ENCODE measurements around the gene SERPINA4.
"Not testable (repeated sequence)": the region's sequence is repeated elsewhere in the genome, so short reads cannot be mapped to it uniquely, and the experiment has no call there.

Gene SERPINA4

DNA sequence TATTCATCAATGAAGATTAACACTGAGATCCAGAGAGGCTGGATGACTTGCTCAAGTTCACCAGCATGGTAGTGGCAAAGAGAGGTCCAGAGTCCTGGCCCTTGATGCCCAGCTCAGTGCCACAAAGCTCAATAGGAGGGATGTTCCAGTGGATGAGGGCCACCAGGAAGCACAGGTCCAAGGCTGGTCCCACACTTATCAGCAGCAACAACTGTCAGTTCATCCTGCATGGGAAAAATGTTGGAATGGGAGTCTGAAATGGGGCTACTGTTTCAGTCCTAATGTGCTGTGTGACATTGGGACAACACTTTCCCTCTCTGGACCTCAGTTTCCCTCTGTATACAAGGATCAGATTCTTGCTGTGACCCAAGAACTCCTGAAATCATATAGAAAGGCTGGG lies 31.2 kb downstream of the SERPINA4 start:
- DNase-seq (ENCODE audit: low spot score), result no peak

DNA sequence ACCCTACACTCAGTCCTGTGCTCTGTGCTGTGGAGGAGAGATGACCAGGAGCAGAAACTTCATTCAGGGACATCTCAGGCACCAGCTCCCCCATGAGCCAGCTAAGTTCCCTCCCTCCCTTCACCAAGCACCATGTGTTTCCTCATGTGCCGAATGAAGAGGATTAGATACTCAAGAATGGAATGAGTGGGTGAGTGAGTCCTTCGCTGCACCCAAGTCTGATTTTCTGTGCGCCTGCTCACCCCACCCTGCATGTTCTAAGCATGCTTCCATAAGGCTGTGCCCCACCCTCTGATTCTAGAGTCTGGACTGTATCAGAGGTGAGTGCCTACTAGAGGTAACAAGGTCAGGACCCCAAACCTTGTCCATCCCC lies 32.1 kb downstream of the SERPINA4 start:
- DNase-seq (ENCODE audit: low spot score), result no peak

DNA sequence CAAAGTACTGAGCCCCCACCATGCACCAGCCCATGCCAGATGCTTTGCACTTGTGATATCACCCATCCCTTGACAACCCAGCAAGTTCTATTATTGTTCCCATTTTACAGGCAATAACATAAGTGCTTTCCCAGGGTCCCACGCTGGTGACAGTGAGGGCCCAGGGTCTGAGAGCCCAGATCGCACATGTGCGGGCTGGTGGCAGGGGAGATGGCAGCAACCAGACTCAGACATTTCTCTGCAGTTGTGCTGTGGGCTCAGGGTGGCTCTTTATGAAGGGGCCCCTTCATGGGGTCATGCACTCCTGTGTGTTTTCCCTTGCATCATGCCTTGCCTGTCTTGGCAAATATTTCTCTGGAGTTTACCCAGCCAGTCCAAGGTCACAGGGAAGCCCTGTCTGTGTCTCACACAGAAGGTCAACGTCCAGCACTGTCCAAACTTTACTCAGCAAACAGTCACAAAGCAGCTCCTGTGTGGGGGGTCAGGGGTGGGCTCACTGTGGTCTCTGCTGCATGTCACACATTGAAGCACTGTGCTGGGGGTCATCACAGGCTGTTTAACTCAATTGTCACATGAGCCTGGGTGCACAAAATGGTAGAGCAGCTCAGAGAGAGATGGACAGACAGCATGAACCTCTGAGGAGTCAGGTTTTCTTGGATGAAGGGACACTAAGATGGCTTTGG lies 32.6 kb downstream of the SERPINA4 start:
- no peak for DNase-seq (ENCODE audit: low spot score)

DNA sequence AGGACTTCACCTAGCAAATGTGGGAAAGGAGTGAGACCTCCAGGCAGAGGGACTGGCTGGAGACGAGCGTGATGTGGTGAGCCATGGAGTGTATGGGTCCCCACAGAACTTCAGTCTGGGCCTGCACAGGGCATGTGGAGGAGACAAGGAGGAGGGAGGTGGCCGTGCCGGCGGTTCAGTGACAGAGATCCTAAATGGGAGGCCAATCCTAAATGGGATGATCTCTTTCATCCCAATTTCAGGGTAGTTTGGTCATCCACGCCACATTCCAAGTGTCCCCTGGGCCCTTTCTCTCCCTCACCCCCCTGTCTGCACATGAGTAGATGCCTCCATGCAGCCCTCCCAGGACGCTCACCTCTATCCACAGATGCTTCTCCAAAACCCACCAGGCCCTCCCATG lies 33.2 kb downstream of the SERPINA4 start:
- no peak for DNase-seq (ENCODE audit: low spot score)

DNA sequence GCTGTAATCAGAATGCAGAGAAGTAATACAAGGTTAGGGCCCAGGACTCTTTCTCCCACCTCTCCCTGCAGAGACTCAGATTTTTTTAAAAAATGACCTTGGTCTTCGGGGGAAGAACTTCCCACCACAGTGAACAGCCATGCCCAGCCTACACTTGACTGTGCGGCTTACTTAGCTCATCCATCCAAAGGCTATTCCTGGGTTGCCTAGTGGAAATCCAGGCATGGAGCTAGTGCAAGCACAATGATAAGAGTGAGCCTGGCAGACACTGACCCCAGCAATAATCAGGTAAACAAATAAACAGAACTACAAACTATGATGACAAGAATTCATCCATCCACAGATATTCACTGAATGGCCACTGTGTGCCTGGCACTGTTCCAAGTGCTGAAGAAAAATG lies 34.7 kb downstream of the SERPINA4 start:
- no peak for DNase-seq (ENCODE audit: low spot score)

DNA sequence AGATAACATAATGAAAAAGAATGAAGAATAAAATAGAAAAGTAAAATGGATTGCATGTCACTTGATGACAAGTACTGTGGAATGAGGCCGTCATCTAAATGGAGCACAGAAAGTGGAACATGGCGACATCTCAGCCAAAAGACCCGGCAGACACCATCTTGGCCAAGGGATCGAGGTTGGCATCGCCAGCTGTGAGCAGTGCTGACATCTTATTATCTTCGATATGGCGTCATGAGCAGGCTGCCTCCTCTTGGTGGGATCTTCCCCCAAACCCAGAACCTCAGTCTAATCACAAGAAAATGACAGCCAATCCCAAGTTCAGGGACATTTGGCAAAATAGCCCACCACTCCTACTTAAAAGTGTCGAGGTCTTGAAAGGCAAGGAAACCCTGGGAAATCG lies 35.1 kb downstream of the SERPINA4 start:
- no peak for DNase-seq (ENCODE audit: low spot score)

DNA sequence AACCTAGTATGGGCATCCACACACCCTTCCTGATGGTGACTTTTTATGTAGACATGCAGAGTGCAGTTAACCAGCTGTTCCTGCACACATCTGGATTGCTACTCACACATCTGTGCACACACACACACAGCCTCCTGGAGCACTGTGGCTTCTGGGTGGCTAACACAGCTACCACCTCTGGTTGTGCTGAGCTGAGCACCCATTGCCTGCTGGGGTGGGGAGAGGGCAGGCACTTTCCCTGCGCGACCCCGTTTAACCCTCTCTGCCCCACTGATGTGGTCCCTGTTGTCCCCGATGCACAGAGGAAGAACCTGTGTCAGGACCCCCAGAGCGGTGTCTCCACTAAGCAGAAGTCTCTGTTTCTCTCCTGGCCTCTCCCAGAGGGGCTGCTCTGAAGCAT lies 36.5 kb downstream of the SERPINA4 start:
- no peak for DNase-seq (ENCODE audit: low spot score)

DNA sequence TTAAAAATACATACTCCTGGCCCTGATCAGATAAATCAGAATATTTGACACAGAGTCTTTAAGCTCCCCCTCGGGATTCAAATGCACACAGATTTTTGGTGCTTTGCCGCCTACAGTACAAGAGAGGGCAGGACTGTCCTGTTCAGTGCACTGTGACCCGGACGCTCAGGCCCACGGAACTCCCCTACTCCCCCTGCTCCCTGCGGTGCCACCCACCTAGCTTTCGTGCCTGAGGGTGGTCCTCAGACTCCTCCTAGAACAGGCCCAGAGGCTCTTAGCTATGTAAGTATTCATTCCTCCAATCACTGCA lies 37.2 kb downstream of the SERPINA4 start:
- no peak for DNase-seq (ENCODE audit: low spot score)

DNA sequence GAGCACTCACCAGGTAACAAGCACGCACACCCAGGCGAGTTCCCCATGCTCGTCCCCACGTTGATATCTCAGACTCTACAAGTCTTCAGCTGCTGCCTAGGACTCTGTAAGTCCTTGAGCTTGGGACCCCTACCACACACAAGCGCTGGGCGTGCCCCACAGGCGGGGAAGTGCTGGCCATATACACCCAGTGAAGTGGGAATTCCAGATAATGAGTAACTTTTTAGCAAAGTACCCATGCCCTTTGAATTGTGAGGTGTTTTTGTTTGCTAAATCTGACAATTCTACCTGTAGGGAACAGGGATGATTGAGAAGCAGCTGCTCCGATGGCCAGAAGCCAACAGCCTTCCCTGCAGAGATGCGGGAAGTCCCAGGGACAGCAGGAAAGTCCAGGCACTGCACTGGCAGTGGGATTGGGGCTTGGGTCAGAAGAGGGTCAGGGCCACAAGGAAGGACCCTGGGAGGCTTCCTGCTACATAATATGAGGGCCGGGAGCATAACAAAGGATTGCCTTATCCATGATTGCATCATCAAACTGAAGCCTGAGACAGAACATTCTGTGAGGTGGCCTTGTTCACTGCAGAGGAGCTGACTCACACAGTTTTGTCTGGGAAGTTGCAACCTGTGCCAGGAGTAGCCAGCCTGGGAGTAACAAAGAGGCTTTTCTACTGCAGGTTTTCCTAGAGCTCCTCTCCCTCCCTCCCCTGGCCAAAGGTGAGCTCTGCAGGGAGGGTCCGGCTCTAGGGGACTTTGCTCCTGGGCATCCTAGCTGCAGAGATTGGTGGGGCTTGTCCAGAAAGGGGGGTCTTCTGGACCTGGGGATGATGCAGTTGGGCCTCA lies 37.8 kb downstream of the SERPINA4 start:
- DNase-seq (ENCODE audit: low spot score), result no peak

DNA sequence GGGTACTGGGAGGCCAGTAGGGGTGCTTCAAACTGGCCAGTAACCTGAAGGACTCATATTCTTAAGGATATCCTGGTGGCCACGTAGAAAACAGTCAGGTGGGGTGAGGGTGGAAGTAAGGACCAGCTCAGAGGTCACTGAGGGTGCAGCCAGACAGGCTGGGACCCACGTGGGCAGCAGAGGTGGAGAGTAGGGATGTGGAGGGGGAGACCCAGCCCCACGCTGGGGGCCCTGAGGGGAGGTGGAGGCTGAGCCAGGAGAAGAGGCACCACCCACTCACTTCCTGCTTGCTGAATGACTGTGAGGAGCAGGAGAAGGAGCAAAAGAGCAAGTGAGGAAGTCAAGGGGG lies 38.4 kb downstream of the SERPINA4 start:
- DNase-seq (ENCODE audit: low spot score), result no peak

DNA sequence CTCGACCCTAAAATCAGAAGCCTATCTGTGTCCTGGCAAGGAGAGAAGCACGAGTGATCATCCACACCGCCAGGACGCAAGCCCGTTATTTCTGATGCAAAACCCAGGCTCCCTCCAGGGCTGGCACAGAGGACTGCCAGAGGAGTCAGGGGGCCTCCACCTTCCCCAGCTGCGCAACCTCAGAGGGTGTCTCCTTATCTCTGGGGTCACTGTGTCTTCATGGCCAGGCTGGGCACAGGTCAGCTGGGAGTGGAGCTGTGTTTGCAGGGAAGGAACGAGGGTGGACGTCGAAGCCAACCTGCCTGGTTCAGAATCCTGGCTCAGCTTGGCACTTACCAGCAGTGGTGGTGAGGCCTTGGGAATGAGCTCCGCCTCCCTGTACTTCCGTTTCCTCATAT lies 38.9 kb downstream of the SERPINA4 start:
- DNase-seq (ENCODE audit: low spot score), result no peak

DNA sequence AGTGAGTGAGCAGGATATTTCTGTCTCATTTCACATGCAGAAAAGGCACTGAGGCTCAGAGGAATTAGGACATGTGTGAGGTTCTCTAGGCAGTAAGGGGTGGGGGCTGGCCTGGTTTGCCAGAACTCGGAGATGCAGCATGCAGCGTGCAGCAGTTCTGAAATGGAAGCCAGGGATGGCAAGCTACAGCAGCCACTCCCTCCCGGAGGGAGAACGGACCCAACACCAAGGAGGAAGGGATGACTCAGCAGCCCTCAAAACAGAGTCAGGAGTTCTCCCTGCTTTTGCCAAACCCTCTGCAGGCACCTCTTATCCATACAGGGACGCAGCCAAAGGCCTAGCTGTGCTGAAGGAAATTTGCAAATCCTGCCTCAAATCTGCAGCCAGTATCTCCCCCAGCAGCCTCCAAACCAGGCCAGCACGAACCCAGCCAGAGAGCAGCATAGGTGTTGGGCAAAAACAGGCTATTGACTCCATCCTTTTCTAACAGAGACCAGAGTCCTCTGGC lies 40.7 kb downstream of the SERPINA4 start:
- DNase-seq (ENCODE audit: low spot score), result no peak

DNA sequence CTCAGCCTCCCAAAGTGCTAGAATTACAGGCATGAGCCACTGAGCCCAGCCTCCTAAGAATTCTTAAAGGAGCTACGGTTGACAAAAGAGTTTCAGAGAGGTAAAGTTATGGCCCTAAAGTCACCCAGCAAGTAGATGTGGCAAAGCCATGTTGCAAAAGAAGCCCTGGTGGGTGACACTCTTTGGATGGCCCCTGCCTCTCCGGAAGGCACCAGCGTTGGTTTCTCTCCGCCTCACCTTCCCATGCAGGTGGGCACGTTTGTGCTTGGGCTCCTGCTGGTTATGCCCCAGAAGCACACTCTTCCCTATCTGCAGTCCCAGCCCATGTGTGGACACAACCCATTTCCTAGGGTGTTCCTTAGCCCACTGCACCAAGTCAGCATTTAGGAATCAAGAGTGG lies 41.5 kb downstream of the SERPINA4 start:
- no peak for DNase-seq (ENCODE audit: low spot score)

DNA sequence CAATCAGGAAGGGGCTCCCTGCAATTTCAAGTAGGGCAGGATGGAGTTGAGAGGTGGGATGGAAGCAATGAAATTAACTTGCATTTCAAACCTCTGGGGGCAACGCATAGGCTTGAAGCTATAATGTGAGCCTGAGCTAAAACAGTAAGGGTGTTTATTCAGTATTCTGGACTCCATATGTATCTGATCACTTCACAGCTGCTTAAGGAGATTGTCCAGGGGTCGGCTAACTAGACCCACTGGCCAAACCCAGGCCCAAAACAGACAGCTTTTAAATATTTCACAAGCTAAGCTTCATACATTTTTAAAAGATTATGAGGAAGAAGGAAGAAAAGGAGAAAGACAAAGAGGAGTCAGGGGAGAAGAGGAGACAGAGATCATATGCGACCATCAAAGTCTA lies 44.1 kb downstream of the SERPINA4 start:
- DNase-seq (ENCODE audit: low spot score), result no peak

DNA sequence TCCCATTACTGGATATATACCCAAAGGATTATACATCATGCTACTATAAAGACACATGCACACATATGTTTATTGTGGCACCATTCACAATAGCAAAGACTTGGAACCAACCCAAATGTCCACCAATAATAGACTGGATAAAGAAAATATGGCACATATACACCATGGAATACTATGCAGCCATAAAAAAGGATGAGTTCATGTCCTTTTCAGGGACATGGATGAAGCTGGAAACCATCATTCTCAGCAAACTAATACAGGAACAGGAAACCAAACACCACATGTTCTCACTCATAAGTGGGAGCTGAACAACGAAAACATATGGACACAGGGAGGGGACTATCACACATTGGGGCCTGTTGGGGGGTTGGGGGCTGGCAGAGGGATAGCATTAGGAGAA lies 47.7 kb downstream of the SERPINA4 start:
- not testable (repeated sequence) for DNase-seq (ENCODE audit: low spot score)

DNA sequence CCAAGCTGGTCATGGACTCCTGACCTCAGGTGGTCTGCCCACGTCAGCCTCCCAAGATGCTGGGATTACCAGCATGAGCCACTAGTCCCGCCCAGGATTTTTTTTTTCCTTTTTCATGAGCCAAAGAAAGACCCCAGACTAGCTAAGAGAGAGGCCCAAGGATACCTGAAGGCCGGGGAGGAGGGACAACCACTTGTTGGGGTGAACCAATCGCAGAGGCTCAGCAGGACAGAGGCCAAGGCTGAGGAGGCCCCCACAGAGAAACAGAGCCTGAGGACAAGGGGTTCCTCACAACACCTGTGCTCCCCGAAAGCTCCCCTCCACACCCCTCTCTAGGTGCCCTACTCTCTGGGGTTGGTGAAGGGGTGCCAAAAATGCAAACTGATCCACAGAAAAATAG lies 49.9 kb downstream of the SERPINA4 start:
- no peak for DNase-seq (ENCODE audit: low spot score)

DNA sequence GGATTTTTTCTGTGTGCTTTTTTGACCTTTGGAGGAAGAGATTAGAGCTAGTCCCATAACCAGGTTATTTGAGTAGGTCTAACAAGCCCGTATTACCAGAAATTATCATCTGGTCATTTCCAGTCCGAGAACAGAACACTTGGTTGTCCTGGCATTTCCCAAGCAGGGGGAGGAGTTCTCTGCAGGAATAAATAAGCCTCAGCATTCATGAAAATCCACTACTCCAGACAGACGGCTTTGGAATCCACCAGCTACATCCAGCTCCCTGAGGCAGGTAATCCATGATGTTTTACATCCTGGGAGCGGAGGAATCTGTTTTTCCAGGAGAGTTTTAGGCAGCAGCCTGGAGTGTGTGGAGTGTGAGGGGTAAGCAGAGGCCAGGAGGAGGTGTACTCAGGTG lies 50.9 kb downstream of the SERPINA4 start, which contains the start of gene SERPINA3:
SERPINA3 (plus strand) TSS at position 218 of the 400 bp plus-strand sequence. CDS start 2,051 bp downstream, outside the sequence.
- no peak for DNase-seq (ENCODE audit: low spot score)

DNA sequence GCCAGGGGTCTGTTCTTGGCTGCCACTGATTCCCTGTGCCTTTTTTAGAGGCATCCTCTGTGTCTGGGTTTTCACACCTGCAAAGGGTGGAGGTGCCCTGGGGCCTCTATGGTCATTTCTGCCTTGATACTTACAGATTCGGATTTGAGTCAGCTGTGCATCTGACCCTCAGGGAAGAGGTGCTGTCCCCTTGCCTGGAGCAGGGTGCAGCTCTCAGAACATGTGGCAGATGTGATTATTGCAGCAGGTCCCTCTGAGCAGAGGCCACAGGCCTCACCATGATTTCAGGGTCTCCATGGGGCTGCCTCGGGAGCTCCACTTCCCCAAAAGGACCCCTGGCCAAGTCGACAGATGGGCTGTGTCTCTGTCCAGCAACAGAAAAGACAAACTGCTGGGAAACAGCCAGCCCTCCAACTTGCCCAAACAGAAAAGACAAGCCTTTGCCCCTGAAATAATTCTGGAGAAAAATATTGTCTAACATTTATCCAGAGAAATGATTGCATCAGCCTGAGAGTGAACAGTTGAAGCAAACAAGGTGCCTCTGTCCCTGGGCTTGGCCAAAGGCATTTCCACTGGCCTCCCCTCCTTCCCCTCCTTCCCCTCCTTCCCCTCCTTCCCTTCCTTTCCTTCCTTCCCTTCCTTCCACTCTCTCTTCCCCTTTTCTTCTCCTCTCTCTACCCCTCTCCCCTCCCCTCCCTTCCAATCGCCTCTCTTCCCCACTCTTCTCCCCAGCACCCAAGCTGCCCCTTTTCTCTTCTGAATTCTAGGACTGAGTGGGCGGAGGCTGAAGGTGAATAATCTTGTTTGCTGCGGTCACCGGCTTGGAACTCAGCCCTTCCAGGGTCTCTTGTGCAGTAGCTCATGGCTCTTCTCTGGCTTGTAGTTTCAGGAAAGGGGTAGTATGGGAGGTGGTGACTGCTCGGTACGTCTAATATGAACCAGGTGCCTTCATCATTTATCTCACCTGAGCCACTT lies 51.6 kb downstream of the SERPINA4 start:
- no peak for DNase-seq (ENCODE audit: low spot score)

DNA sequence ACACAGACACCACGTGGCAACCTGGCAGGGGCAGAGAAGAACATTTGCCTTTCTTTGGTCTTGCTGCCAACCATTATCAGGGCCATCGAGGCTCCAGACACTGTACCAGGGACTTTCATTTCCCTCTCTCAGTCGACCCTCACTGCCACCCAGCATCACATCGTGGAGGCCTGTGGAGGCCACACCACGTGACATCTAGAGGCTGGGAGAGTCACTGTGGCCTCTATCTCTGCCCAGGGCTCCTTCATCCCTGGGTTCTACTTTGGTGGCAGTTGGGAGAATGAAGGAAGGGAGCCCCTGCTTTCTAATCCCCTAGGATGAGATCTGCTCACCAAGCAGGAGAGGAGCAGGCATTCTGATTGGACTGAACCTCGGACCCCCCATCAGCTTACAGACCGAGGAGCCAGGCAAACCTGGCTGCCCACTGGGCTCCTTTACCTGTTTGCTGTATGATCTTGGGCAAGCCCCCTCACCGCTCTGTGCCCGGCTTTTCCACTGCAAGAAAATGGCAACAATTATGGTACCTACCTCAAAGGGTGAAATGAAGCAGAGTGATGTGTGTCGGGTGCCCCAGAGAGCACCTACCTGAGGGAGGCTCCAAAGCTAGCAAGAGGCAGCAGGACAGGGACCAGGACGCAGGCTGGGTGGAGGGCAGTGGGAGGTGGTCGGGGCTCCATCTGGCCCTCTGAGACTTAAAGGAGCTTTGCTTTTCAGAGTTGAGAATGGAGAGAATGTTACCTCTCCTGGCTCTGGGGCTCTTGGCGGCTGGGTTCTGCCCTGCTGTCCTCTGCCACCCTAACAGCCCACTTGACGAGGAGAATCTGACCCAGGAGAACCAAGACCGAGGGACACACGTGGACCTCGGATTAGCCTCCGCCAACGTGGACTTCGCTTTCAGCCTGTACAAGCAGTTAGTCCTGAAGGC lies 52.7 kb downstream of the SERPINA4 start:
- no peak for DNase-seq (ENCODE audit: low spot score)

DNA sequence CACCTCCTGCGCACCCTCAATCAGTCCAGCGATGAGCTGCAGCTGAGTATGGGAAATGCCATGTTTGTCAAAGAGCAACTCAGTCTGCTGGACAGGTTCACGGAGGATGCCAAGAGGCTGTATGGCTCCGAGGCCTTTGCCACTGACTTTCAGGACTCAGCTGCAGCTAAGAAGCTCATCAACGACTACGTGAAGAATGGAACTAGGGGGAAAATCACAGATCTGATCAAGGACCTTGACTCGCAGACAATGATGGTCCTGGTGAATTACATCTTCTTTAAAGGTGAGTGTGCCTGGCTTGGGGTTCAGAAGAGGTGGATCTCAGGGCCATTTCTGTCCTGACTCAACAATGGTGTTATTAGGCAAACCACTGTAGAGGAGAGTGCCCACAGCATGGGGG lies 53.6 kb downstream of the SERPINA4 start:
- DNase-seq (ENCODE audit: low spot score), result no peak

DNA sequence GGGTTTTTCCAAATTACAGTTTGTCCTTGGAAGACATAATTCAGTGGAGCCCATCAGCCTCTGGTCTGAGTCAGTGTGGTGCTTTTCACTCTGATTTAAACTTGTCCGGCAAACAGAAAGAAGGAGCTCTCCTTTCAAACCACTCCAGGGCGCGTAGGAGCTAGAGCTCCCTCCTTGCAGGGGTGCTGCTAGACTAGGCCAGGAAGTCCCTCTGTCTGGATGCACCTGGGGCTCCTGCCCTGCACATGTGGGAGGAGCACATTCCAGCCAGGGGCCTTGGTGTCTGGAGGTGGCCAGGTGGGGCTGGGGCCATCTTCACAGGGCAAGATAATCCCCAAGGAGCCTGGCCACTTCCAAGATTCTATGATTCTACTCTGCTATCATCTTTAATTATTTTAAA lies 54.0 kb downstream of the SERPINA4 start:
- no peak for DNase-seq (ENCODE audit: low spot score)

Data from germinal center (tissue), 1 donor.